H9 (cell line): ENCODE data around the gene PRAF2. TPM values are rescaled to one million over a fixed set of nuclear protein-coding genes. Genes with fewer than 3 reads are reported as not detected.

Source experiments
- DNase-seq: peaks from one replicate; pipeline ENCODE4 v3.0.0-alpha.2; 2017
- H2AFZ ChIP-seq: one replicate; pipeline ENCODE4 v1.6.1; 2013; ENCODE audit warnings: mild to moderate bottlenecking, low read length, control low read depth, moderate library complexity
- H2AK5ac ChIP-seq: 2 replicates; pipeline ENCODE4 v1.6.1; 2013; ENCODE audit warnings: low read length, control low read depth, mixed read lengths; ENCODE audit not compliant: insufficient read length
- H2BK120ac ChIP-seq: one replicate; pipeline ENCODE4 v1.6.1; 2013; ENCODE audit warnings: low read depth, mild to moderate bottlenecking, low read length, control low read depth, inconsistent platforms; ENCODE audit not compliant: poor library complexity, severe bottlenecking
- H2BK12ac ChIP-seq: 2 replicates; pipeline ENCODE4 v1.6.1; 2013; ENCODE audit warnings: low read length, control low read depth, mixed read lengths, low read depth; ENCODE audit not compliant: insufficient read length
- H2BK15ac ChIP-seq: 2 replicates; pipeline ENCODE4 v1.6.1; 2013; ENCODE audit warnings: low read depth, low read length, control low read depth
- H2BK20ac ChIP-seq: one replicate; pipeline ENCODE4 v1.6.1; 2013; ENCODE audit warnings: low read depth, mild to moderate bottlenecking, low read length, control low read depth, inconsistent platforms; ENCODE audit not compliant: poor library complexity, severe bottlenecking
- H2BK5ac ChIP-seq: 2 replicates; pipeline ENCODE4 v1.6.1; 2013; ENCODE audit warnings: low read length, control low read depth, mixed read lengths; ENCODE audit not compliant: insufficient read length
- H3K14ac ChIP-seq: 2 replicates; pipeline ENCODE4 v1.6.1; 2013; ENCODE audit warnings: low read length, control low read depth; ENCODE audit not compliant: insufficient read depth
- H3K18ac ChIP-seq: 2 replicates; pipeline ENCODE4 v1.6.1; 2013; ENCODE audit warnings: low read depth, mild to moderate bottlenecking, mixed read lengths, low read length, control low read depth; ENCODE audit not compliant: insufficient read length
- H3K23ac ChIP-seq: 2 replicates; pipeline ENCODE4 v1.6.1; 2013; ENCODE audit warnings: low read length, control low read depth, mixed read lengths, low read depth; ENCODE audit not compliant: insufficient read length
- H3K23me2 ChIP-seq: 2 replicates; pipeline ENCODE4 v1.6.1; 2013; ENCODE audit warnings: low read depth, mild to moderate bottlenecking, mixed read lengths, low read length, control low read depth; ENCODE audit not compliant: insufficient read length, poor library complexity, severe bottlenecking
- H3K27ac ChIP-seq: 2 replicates; pipeline ENCODE4 v1.5.1; 2013; ENCODE audit warnings: low read length, control low read depth, mixed read lengths, low read depth; ENCODE audit not compliant: insufficient read length
- H3K27me3 ChIP-seq: 2 replicates; pipeline ENCODE4 v1.6.1; 2013; ENCODE audit warnings: low read length, control low read depth, inconsistent platforms; ENCODE audit not compliant: insufficient read depth
- H3K4ac ChIP-seq: 2 replicates; pipeline ENCODE4 v1.6.1; 2013; ENCODE audit warnings: low read depth, mild to moderate bottlenecking, control low read depth, inconsistent platforms, low read length, moderate library complexity
- H3K4me1 ChIP-seq: 2 replicates; pipeline ENCODE4 v1.6.1; 2013; ENCODE audit warnings: low read length, control low read depth, inconsistent platforms; ENCODE audit not compliant: insufficient read depth
- H3K4me2 ChIP-seq: 2 replicates; pipeline ENCODE4 v1.6.1; 2013; ENCODE audit warnings: low read length, control low read depth, mixed read lengths; ENCODE audit not compliant: insufficient read length, insufficient read depth
- H3K56ac ChIP-seq: 2 replicates; pipeline ENCODE4 v1.6.1; 2013; ENCODE audit warnings: low read depth, mild to moderate bottlenecking, mixed read lengths, low read length, control low read depth; ENCODE audit not compliant: insufficient read length
- H3K79me1 ChIP-seq: 2 replicates; pipeline ENCODE4 v1.6.1; 2013; ENCODE audit warnings: low read depth, mild to moderate bottlenecking, moderate library complexity, low read length, control low read depth, inconsistent platforms; ENCODE audit not compliant: insufficient read depth, poor library complexity, severe bottlenecking
- H3K79me2 ChIP-seq: 2 replicates; pipeline ENCODE4 v1.6.1; 2013; ENCODE audit warnings: low read length, control low read depth, inconsistent platforms; ENCODE audit not compliant: insufficient read depth
- H3K9ac ChIP-seq: 2 replicates; pipeline ENCODE4 v1.6.1; 2013; ENCODE audit warnings: low read length, control low read depth, mixed read lengths; ENCODE audit not compliant: insufficient read length; ENCODE audit errors: extremely low read depth
- H3K9me3 ChIP-seq: one replicate; pipeline ENCODE4 v1.6.1; 2013; ENCODE audit warnings: low read depth, low read length, inconsistent platforms; ENCODE audit not compliant: control insufficient read depth
- H3T11ph ChIP-seq: one replicate; pipeline ENCODE4 v1.6.1; 2013; ENCODE audit warnings: mild to moderate bottlenecking, low read length, control low read depth, inconsistent platforms
- H4K20me1 ChIP-seq: one replicate; pipeline ENCODE4 v1.6.1; 2013; ENCODE audit not compliant: control insufficient read depth, insufficient read length, insufficient read depth
- H4K5ac ChIP-seq: 2 replicates; pipeline ENCODE4 v1.6.1; 2013; ENCODE audit warnings: low read depth, mild to moderate bottlenecking, mixed read lengths, low read length, control low read depth; ENCODE audit not compliant: insufficient read length
- H4K8ac ChIP-seq: replicated peaks from 2 replicates; pipeline ENCODE4 v1.6.1; 2013; ENCODE audit warnings: low read length, control low read depth, mixed read lengths, low read depth; ENCODE audit not compliant: insufficient read length
- H4K91ac ChIP-seq: 2 replicates; pipeline ENCODE4 v1.6.1; 2013; ENCODE audit warnings: low read depth, mild to moderate bottlenecking, moderate library complexity, mixed read lengths, low read length, control low read depth; ENCODE audit not compliant: insufficient read length
- H3K27ac Mint-ChIP-seq, 3 experiments: 2 replicates in 2 of 3; 3 replicates in 1 of 3; pipeline ENCODE4 v1.8.0; 2020 to 2021; ENCODE audit warnings: mixed read lengths in 3 of 3, mild to moderate bottlenecking in 1 of 3, moderate library complexity in 1 of 3
- H3K27me3 Mint-ChIP-seq: 2 replicates; pipeline ENCODE4 v1.8.0; 2021; ENCODE audit warnings: low read depth, mild to moderate bottlenecking, moderate library complexity, mixed read lengths
- H3K36me3 Mint-ChIP-seq, 3 experiments: 2 replicates in 2 of 3; 3 replicates in 1 of 3; pipeline ENCODE4 v1.8.0; 2020 to 2021; ENCODE audit warnings: low read depth in 3 of 3, mixed read lengths in 3 of 3; ENCODE audit not compliant: insufficient read depth in 1 of 3
- H3K4me1 Mint-ChIP-seq, 2 experiments: 2 replicates each; pipeline ENCODE4 v1.8.0; 2020; ENCODE audit warnings: mixed read lengths in 2 of 2
- H3K4me3 Mint-ChIP-seq, 2 experiments: 2 replicates in 1 of 2; 3 replicates in 1 of 2; pipeline ENCODE4 v1.8.0; 2020 to 2021; ENCODE audit warnings: mild to moderate bottlenecking in 2 of 2, mixed read lengths in 2 of 2, moderate library complexity in 1 of 2
- H3K9me3 Mint-ChIP-seq, 2 experiments: 2 replicates in 1 of 2; 3 replicates in 1 of 2; pipeline ENCODE4 v1.8.0; 2020; ENCODE audit warnings: mild to moderate bottlenecking in 2 of 2, mixed read lengths in 2 of 2, moderate library complexity in 1 of 2
- WGBS: extraction: QIAGEN DNeasy Blood & Tissue Kit; methylation state at CpG from one replicate; pipeline ENCODE4 v1.1.7; 2013; ENCODE audit warnings: missing lambda C conversion rate, low lambda C conversion rate, mixed read lengths; ENCODE audit not compliant: insufficient read length; ENCODE audit errors: extremely low coverage; 5-methylcytosine and 5-hydroxymethylcytosine counted together
- total RNA-seq: library from RNA; stranded (reverse); gene quantifications from 2 replicates; pipeline ENCODE4 v1.2.1, GENCODE V29; 2021
- TF ChIP-seq, protein P1 (sequence below): fragments of 200-600 bp; sonication (generic); conservative IDR thresholded peaks from 3 replicates; pipeline ENCODE4 v1.8.0; 2021; ENCODE audit warnings: antibody characterized with exemption, mild to moderate bottlenecking

PRAF2 gene
- total RNA-seq, 1 experiment from 2014 or later: 13.4 TPM

DNA sequence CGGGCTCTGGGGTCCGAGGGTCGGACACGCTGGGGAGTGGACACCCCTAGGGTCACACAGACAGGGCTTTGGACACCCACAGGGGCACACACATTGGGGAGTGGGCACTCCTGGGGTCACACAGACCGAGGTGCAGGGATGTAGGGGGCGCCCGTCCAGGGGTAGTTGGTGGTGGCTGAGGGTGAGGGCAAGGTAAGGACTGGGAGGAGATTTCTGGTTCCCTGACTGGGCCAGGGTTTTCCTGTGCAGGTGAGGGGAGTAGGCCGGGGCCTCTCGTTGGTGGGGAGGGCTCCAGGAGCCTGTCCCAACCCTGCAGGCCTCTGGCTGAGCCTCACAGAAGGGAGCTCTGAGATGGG lies 27.8 kb upstream of the PRAF2 start:
- Mint-ChIP-seq H3K4me3 (peak overlapping the region; percentile 85 to 89), H3K4me1 (peaks cover 3 to 4% of the 10 kb centered on the region in 2 experiments; a peak in 2 of 4 replicates), H3K27ac (no peak overlapping the region), H3K9me3 (peaks cover 44 to 57% of the 10 kb centered on the region in 2 experiments), H3K36me3 (peaks cover 2 to 7% (median 4%) of the 10 kb centered on the region in 3 experiments; a peak in 5 of 7 replicates), H3K27me3 (no peaks in the 10 kb centered on the region; the same call in 1 of the 2 replicates)
- Histone ChIP-seq H2BK5ac (no peak overlapping the region), H4K20me1 (no peaks in the 10 kb centered on the region), H3K4me2 (no peak overlapping the region), H3K18ac (no peak overlapping the region), H3K27ac (no peak overlapping the region), H3K23me2 (no peaks in the 10 kb centered on the region), H4K91ac (no peak overlapping the region), H4K5ac (no peak overlapping the region), H3K9me3 (no peaks in the 10 kb centered on the region), H3K79me1 (no peaks in the 10 kb centered on the region), H2BK12ac (no peak overlapping the region), H3K56ac (no peak overlapping the region), H2AK5ac (no peak overlapping the region), H2BK15ac (no peak overlapping the region), H3K23ac (no peak overlapping the region), H4K8ac (no peak overlapping the region), H2AFZ (no peak overlapping the region), H3K79me2 (no peaks in the 10 kb centered on the region), H3K4me1 (no peaks in the 10 kb centered on the region), H3K4ac (no peak overlapping the region), H3T11ph (no peak overlapping the region), H2BK120ac (no peak overlapping the region), H2BK20ac (no peak overlapping the region), H3K14ac (no peak overlapping the region; the same call in 1 of the 2 replicates), H3K9ac (no peak overlapping the region), H3K27me3 (no peaks in the 10 kb centered on the region)
- TF ChIP-seq, protein P1, sequence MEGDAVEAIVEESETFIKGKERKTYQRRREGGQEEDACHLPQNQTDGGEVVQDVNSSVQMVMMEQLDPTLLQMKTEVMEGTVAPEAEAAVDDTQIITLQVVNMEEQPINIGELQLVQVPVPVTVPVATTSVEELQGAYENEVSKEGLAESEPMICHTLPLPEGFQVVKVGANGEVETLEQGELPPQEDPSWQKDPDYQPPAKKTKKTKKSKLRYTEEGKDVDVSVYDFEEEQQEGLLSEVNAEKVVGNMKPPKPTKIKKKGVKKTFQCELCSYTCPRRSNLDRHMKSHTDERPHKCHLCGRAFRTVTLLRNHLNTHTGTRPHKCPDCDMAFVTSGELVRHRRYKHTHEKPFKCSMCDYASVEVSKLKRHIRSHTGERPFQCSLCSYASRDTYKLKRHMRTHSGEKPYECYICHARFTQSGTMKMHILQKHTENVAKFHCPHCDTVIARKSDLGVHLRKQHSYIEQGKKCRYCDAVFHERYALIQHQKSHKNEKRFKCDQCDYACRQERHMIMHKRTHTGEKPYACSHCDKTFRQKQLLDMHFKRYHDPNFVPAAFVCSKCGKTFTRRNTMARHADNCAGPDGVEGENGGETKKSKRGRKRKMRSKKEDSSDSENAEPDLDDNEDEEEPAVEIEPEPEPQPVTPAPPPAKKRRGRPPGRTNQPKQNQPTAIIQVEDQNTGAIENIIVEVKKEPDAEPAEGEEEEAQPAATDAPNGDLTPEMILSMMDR: peak; percentile 29; the same call in 1 of the 3 replicates
- DNase-seq: peak; percentile 50
- WGBS: no CpG with 5 or more reads among the region's 9 CpGs
